ENCODE measurements around the gene ADAM8. TPM values are rescaled to one million over a fixed set of nuclear protein-coding genes. Genes with fewer than 3 reads are reported as not detected.
A peak's percentile ranks its signal among the peaks of the same experiment; 100 is the strongest.

Gene ADAM8
- total RNA-seq, 3 donors from 2014 or later = 4.8 to 7.0 (median 5.2) TPM

GRCh38 chr10:133262696-133263095, 14.0 kb downstream of the ADAM8 start:
- peak; percentile 2 for ATAC-seq

GRCh38 chr10:133261726-133262325, 14.8 kb downstream of the ADAM8 start:
- Histone ChIP-seq H3K36me3 (ENCODE audit: low read depth) (no peaks in the 10 kb centered on the region), H3K4me3 (peak overlapping the region; percentile 56), H3K9me3 (no peaks in the 10 kb centered on the region), H3K4me1 (ENCODE audit: low read depth) (peaks cover 50% of the 10 kb centered on the region)
- peak; percentile 83 for ATAC-seq
- intact Hi-C loops (cut with DNase I, micrococcal nuclease) = no loop called here
- DNase-seq = peak; percentile 93 to 95 (median 94)
- TF ChIP-seq CTCF (IDR thresholded peaks at IDR 0.05) = no peak

More at GRCh38 chr10:133262696-133263095, 14.0 kb downstream of the ADAM8 start:
- Histone ChIP-seq H3K4me1 (ENCODE audit: low read depth) (peaks cover 44% of the 10 kb centered on the region), H3K9me3 (no peaks in the 10 kb centered on the region), H3K36me3 (ENCODE audit: low read depth) (no peaks in the 10 kb centered on the region), H3K4me3 (no peak overlapping the region)
- peak in 1 of 3 donors; percentile 68 for DNase-seq
- intact Hi-C loops (cut with DNase I, micrococcal nuclease) = no loop called here
- no peak for TF ChIP-seq CTCF (IDR thresholded peaks at IDR 0.05)

GRCh38 chr10:133260895-133261725, 15.6 kb downstream of the ADAM8 start:
- ATAC-seq = peak; percentile 66
- Histone ChIP-seq H3K36me3 (ENCODE audit: low read depth) (no peaks in the 10 kb centered on the region), H3K9me3 (no peaks in the 10 kb centered on the region), H3K4me1 (ENCODE audit: low read depth) (peaks cover 50% of the 10 kb centered on the region), H3K4me3 (peak overlapping the region; percentile 56)
- TF ChIP-seq CTCF (IDR thresholded peaks at IDR 0.05) = no peak
- peak; percentile 74 to 87 (median 82) for DNase-seq
- intact Hi-C loops (cut with DNase I, micrococcal nuclease) = no loop called here

GRCh38 chr10:133259602-133259989, 17.1 kb downstream of the ADAM8 start:
- no peaks in the 10 kb centered on the region for H3K9me3 ChIP-seq
- ATAC-seq (no peak), DNase-seq (no peak)
- intact Hi-C loops (cut with DNase I, micrococcal nuclease) = no loop called here
- TF ChIP-seq CTCF (IDR thresholded peaks at IDR 0.05) = no peak
- peaks cover 48% of the 10 kb centered on the region for H3K4me1 ChIP-seq (ENCODE audit: low read depth)
- H3K36me3 ChIP-seq (ENCODE audit: low read depth) = no peaks in the 10 kb centered on the region
- H3K4me3 ChIP-seq = no peak overlapping the region

GRCh38 chr10:133258818-133259601, 17.7 kb downstream of the ADAM8 start:
- TF ChIP-seq CTCF (IDR thresholded peaks at IDR 0.05) = no peak
- Histone ChIP-seq H3K4me1 (ENCODE audit: low read depth) (peaks cover 42% of the 10 kb centered on the region), H3K36me3 (ENCODE audit: low read depth) (no peaks in the 10 kb centered on the region), H3K4me3 (no peak overlapping the region), H3K9me3 (no peaks in the 10 kb centered on the region)
- DNase-seq (peak; percentile 59 to 86 (median 62)), ATAC-seq (peak; percentile 4)
- intact Hi-C loops (cut with DNase I, micrococcal nuclease) = no loop called here

All from mucosa of descending colon (tissue), 3 donors.